ENCODE measurements around the gene TIGAR. TPM values are rescaled to one million over a fixed set of nuclear protein-coding genes. Genes with fewer than 3 reads are reported as not detected.

TIGAR gene
- total RNA-seq, 6 donors from 2014 or later = 4.9 to 19.5 (median 10.4) TPM

GRCh38 chr12:4286771-4287317, 34.2 kb upstream of the TIGAR start:
- no peak for ATAC-seq (ENCODE audit: low FRiP score in 2 of 2)
- WGBS, 2 donors = 74 to 89% methylated on average over 14 of the region's 14 CpGs

GRCh38 chr12:4287325-4288211, 33.4 kb upstream of the TIGAR start:
- TF ChIP-seq POLR2A (IDR thresholded peaks at IDR 0.05) = no peak
- no peak for TF ChIP-seq EP300 (IDR thresholded peaks at IDR 0.05)
- no peak for TF ChIP-seq POLR2AphosphoS5 (IDR thresholded peaks at IDR 0.05)
- TF ChIP-seq CTCF (IDR thresholded peaks at IDR 0.05) = no peak
- ATAC-seq (ENCODE audit: low FRiP score in 2 of 2) = no peak
- DNase-seq = no peak
- WGBS, 2 donors = 81% methylated on average over 18 of the region's 18 CpGs
- Histone ChIP-seq H3K27me3 (no peaks in the 10 kb centered on the region), H3K27ac (no peak overlapping the region), H3K36me3 (peaks cover 3 to 64% (median 35%) of the 10 kb centered on the region in 4 donors), H3K4me3 (no peak overlapping the region), H3K4me1 (peaks cover 0 to 29% (median 6%) of the 10 kb centered on the region in 4 donors), H3K9me3 (no peaks in the 10 kb centered on the region)

More at GRCh38 chr12:4286771-4287317, 34.2 kb upstream of the TIGAR start:
- no peaks in the 10 kb centered on the region for H3K9me3 ChIP-seq
- H3K27ac ChIP-seq = no peak overlapping the region
- no peak for TF ChIP-seq CTCF (IDR thresholded peaks at IDR 0.05)
- TF ChIP-seq EP300 (IDR thresholded peaks at IDR 0.05) = no peak
- no peak for TF ChIP-seq POLR2AphosphoS5 (IDR thresholded peaks at IDR 0.05)
- TF ChIP-seq POLR2A (IDR thresholded peaks at IDR 0.05) = no peak
- no peaks in the 10 kb centered on the region for H3K27me3 ChIP-seq
- no peak overlapping the region for H3K4me3 ChIP-seq
- DNase-seq = no peak
- H3K36me3 ChIP-seq = peaks cover 3 to 72% (median 39%) of the 10 kb centered on the region in 4 donors
- H3K4me1 ChIP-seq = peaks cover 0 to 29% (median 6%) of the 10 kb centered on the region in 4 donors

- DNase-seq = peak in 1 of 2 donors; percentile 44
- peak; percentile 28 to 48 for ATAC-seq (ENCODE audit: low FRiP score in 2 of 2)
- 69 to 78% methylated on average over 20 of the region's 20 CpGs for WGBS, 2 donors
- Histone ChIP-seq H3K4me3 (peak overlapping the region in 2 of 4 donors; percentile 6 to 25), H3K4me1 (peaks cover 0 to 29% (median 6%) of the 10 kb centered on the region in 4 donors), H3K27me3 (no peaks in the 10 kb centered on the region), H3K27ac (peak overlapping the region; percentile 68 to 82 (median 74)), H3K9me3 (no peaks in the 10 kb centered on the region), H3K36me3 (peaks cover 3 to 56% (median 27%) of the 10 kb centered on the region in 4 donors)
- TF ChIP-seq POLR2AphosphoS5 (IDR thresholded peaks at IDR 0.05) = no peak
- TF ChIP-seq EP300 (IDR thresholded peaks at IDR 0.05) = no peak
- no peak for TF ChIP-seq CTCF (IDR thresholded peaks at IDR 0.05)
- no peak for TF ChIP-seq POLR2A (IDR thresholded peaks at IDR 0.05)
Measured at GRCh38 chr12:4288296-4289131, 32.5 kb upstream of the TIGAR start.

- DNase-seq = peak in 1 of 2 donors; percentile 48
- 52 to 54% methylated on average over 18 to 19 of the region's 20 CpGs for WGBS, 2 donors
- ATAC-seq (ENCODE audit: low FRiP score in 2 of 2) = peak; percentile 58 to 70
- Histone ChIP-seq H3K4me3 (peak overlapping the region in 3 of 4 donors; percentile 6 to 26 (median 25)), H3K27me3 (no peaks in the 10 kb centered on the region), H3K4me1 (peaks cover 0 to 29% (median 6%) of the 10 kb centered on the region in 4 donors), H3K36me3 (peaks cover 3 to 47% (median 29%) of the 10 kb centered on the region in 4 donors), H3K27ac (peak overlapping the region; percentile 68 to 82 (median 74)), H3K9me3 (no peaks in the 10 kb centered on the region)
- TF ChIP-seq CTCF (IDR thresholded peaks at IDR 0.05) (no peak), EP300 (IDR thresholded peaks at IDR 0.05) (no peak), POLR2A (IDR thresholded peaks at IDR 0.05) (no peak), POLR2AphosphoS5 (IDR thresholded peaks at IDR 0.05) (no peak)
Measured at GRCh38 chr12:4289231-4289878, 31.7 kb upstream of the TIGAR start.
